GM23248 (cell line): Measurements from ENCODE around the gene PHTF1. TPM values are rescaled to one million over a fixed set of nuclear protein-coding genes. Genes with fewer than 3 reads are reported as not detected.
A peak's percentile ranks its signal among the peaks of the same experiment; 100 is the strongest.

Experiments used
- DNase-seq: peaks from one replicate; pipeline ENCODE4 v3.0.0-alpha.2; 2015
- H2AFZ ChIP-seq: fragments of 200-600 bp; sonication (generic); 2 replicates; pipeline ENCODE4 v1.6.1; 2016; ENCODE audit warnings: antibody characterized with exemption
- H3F3A ChIP-seq: fragments of 200-600 bp; sonication (generic); 2 replicates; pipeline ENCODE4 v1.6.1; 2016; ENCODE audit warnings: mild to moderate bottlenecking, antibody characterized with exemption, mixed run types; ENCODE audit not compliant: insufficient read depth
- H3K27ac ChIP-seq: fragments of 200-600 bp; sonication (generic); 2 replicates; pipeline ENCODE4 v1.5.1; 2016; ENCODE audit warnings: mild to moderate bottlenecking
- H3K27me3 ChIP-seq: fragments of 200-600 bp; sonication (generic); replicated peaks from 2 replicates; pipeline ENCODE4 v1.6.1; 2016; ENCODE audit warnings: mild to moderate bottlenecking; ENCODE audit not compliant: insufficient read depth
- H3K36me3 ChIP-seq: fragments of 200-600 bp; sonication (generic); 2 replicates; pipeline ENCODE4 v1.6.1; 2016; ENCODE audit warnings: low read depth, mild to moderate bottlenecking
- H3K4me1 ChIP-seq: fragments of 200-600 bp; sonication (generic); 2 replicates; pipeline ENCODE4 v1.6.1; 2016; ENCODE audit warnings: mild to moderate bottlenecking; ENCODE audit not compliant: insufficient read depth
- H3K4me2 ChIP-seq: fragments of 200-600 bp; sonication (generic); one replicate; pipeline ENCODE4 v1.6.1; 2016; ENCODE audit warnings: mild to moderate bottlenecking; ENCODE audit not compliant: unreplicated experiment
- H3K4me3 ChIP-seq: fragments of 200-600 bp; sonication (generic); 2 replicates; pipeline ENCODE4 v1.5.1; 2016; ENCODE audit warnings: mild to moderate bottlenecking
- H3K79me2 ChIP-seq: fragments of 200-600 bp; sonication (generic); 2 replicates; pipeline ENCODE4 v1.6.1; 2016; ENCODE audit warnings: mild to moderate bottlenecking; ENCODE audit not compliant: insufficient read depth
- H3K9ac ChIP-seq: fragments of 200-600 bp; sonication (generic); 2 replicates; pipeline ENCODE4 v1.6.1; 2016; ENCODE audit warnings: mild to moderate bottlenecking
- H3K9me2 ChIP-seq: fragments of 200-600 bp; sonication (generic); 2 replicates; pipeline ENCODE4 v1.6.1; 2016; ENCODE audit warnings: mixed run types, mild to moderate bottlenecking, moderate library complexity; ENCODE audit not compliant: insufficient read depth
- H3K9me3 ChIP-seq: fragments of 200-600 bp; sonication (generic); one replicate; pipeline ENCODE4 v1.6.1; 2017; ENCODE audit warnings: low read depth
- H4K20me1 ChIP-seq: fragments of 200-600 bp; sonication (generic); 2 replicates; pipeline ENCODE4 v1.6.0; 2016; ENCODE audit not compliant: insufficient read depth
- EZH2 ChIP-seq: fragments of 200-600 bp; sonication (generic); IDR thresholded peaks from 2 replicates; pipeline ENCODE4 v1.6.1; 2018; ENCODE audit warnings: antibody characterized with exemption, mild to moderate bottlenecking; ENCODE audit not compliant: insufficient read depth, poor library complexity, severe bottlenecking
- EZH2phosphoT487 ChIP-seq: fragments of 200-600 bp; sonication (generic); IDR thresholded peaks from 2 replicates; pipeline ENCODE4 v1.6.1; 2018; ENCODE audit warnings: antibody characterized with exemption, moderate library complexity, mild to moderate bottlenecking, low read depth; ENCODE audit not compliant: insufficient read depth
- WGBS, 2 experiments: methylation state at CpG; one replicate each; pipeline ENCODE4 v1.1.6; 2015 to 2017; ENCODE audit warnings: low lambda C conversion rate in 2 of 2, low coverage in 1 of 2; ENCODE audit errors: missing lambda C conversion rate in 2 of 2; 5-methylcytosine and 5-hydroxymethylcytosine counted together
- in situ Hi-C: fragments of 300-500 bp; cut with MboI; formaldehyde crosslinking; loops from 2 replicates; pipeline ENCODE4 v1.15.0; 2020
- polyA plus RNA-seq: library from polyadenylated mRNA; unstranded; fragments of >200 nt; fragmentation: Nextera tagmentation; extraction: Ambion mirVana; gene quantifications from 2 replicates; pipeline ENCODE4 v1.2.1, GENCODE V29; 2016
- total RNA-seq: library from RNA; depleted of rRNA; stranded (reverse); fragments of >200 nt; shearing (Covaris generic); gene quantifications from 2 replicates; pipeline ENCODE4 v1.2.3, GENCODE V29; 2014

PHTF1 gene
- total and polyA plus RNA-seq, 2 experiments from 2014 or later, result 15.9 to 18.2 TPM

GRCh38 chr1:113770031-113770430 lies 10.7 kb upstream of the PHTF1 start:
- 94 to 100% methylated on average over 1 of the region's 1 CpG for WGBS, 2 experiments
- in situ Hi-C loops, result no loop called here

GRCh38 chr1:113769601-113769970 lies 10.3 kb upstream of the PHTF1 start:
- Histone ChIP-seq H3K36me3 (peaks cover 29% of the 10 kb centered on the region), H3K9ac (no peak overlapping the region), H3K4me2 (no peak overlapping the region), H2AFZ (no peak overlapping the region), H3K9me3 (no peaks in the 10 kb centered on the region), H3K4me1 (no peaks in the 10 kb centered on the region), H3K4me3 (no peak overlapping the region), H3K9me2 (no peaks in the 10 kb centered on the region), H3F3A (no peaks in the 10 kb centered on the region), H4K20me1 (no peaks in the 10 kb centered on the region), H3K27me3 (no peaks in the 10 kb centered on the region), H3K27ac (no peak overlapping the region), H3K79me2 (peaks cover 75% of the 10 kb centered on the region)
- in situ Hi-C loops, result no loop called here
- TF ChIP-seq EZH2 (no peak), EZH2phosphoT487 (no peak)
- no peak for DNase-seq

More at GRCh38 chr1:113770031-113770430, 10.7 kb upstream of the PHTF1 start:
- no peak overlapping the region for H3K4me2 ChIP-seq
- H3K79me2 ChIP-seq, result peaks cover 74% of the 10 kb centered on the region
- no peaks in the 10 kb centered on the region for H4K20me1 ChIP-seq
- no peak overlapping the region for H2AFZ ChIP-seq
- H3K27ac ChIP-seq, result no peak overlapping the region
- H3K4me3 ChIP-seq, result no peak overlapping the region
- no peaks in the 10 kb centered on the region for H3K9me3 ChIP-seq
- no peaks in the 10 kb centered on the region for H3K4me1 ChIP-seq
- TF ChIP-seq EZH2 (no peak), EZH2phosphoT487 (no peak)
- H3K27me3 ChIP-seq, result no peaks in the 10 kb centered on the region
- DNase-seq, result no peak
- no peaks in the 10 kb centered on the region for H3K9me2 ChIP-seq
- no peaks in the 10 kb centered on the region for H3F3A ChIP-seq
- no peak overlapping the region for H3K9ac ChIP-seq
- H3K36me3 ChIP-seq, result peaks cover 29% of the 10 kb centered on the region

- Histone ChIP-seq H3K36me3 (peaks cover 29% of the 10 kb centered on the region), H3K27ac (no peak overlapping the region), H3K4me1 (no peaks in the 10 kb centered on the region), H4K20me1 (no peaks in the 10 kb centered on the region), H3K4me3 (no peak overlapping the region), H3K27me3 (no peaks in the 10 kb centered on the region), H2AFZ (no peak overlapping the region), H3K9me2 (no peaks in the 10 kb centered on the region), H3K4me2 (no peak overlapping the region), H3K9me3 (no peaks in the 10 kb centered on the region), H3K79me2 (peaks cover 76% of the 10 kb centered on the region), H3F3A (no peaks in the 10 kb centered on the region), H3K9ac (no peak overlapping the region)
- no peak for DNase-seq
- in situ Hi-C loops, result no loop called here
- no peak for TF ChIP-seq EZH2phosphoT487
- TF ChIP-seq EZH2, result no peak
- 100% methylated on average over 1 of the region's 1 CpG for WGBS, 2 experiments
These were observed 9.8 kb upstream of the PHTF1 start for GRCh38 chr1:113768916-113769600.

- DNase-seq, result peak; percentile 16
- Histone ChIP-seq H4K20me1 (no peaks in the 10 kb centered on the region), H3K36me3 (peaks cover 36% of the 10 kb centered on the region), H2AFZ (no peak overlapping the region), H3K9me2 (no peaks in the 10 kb centered on the region), H3K27ac (no peak overlapping the region), H3K4me1 (no peaks in the 10 kb centered on the region), H3K4me3 (no peak overlapping the region), H3K9me3 (no peaks in the 10 kb centered on the region), H3K79me2 (peaks cover 42% of the 10 kb centered on the region), H3F3A (peaks cover 16% of the 10 kb centered on the region; the same call in 1 of the 2 replicates), H3K27me3 (no peaks in the 10 kb centered on the region), H3K9ac (no peak overlapping the region), H3K4me2 (no peak overlapping the region)
- in situ Hi-C loops, result no loop called here
- TF ChIP-seq EZH2, result no peak
- 70 to 75% methylated on average over 2 of the region's 2 CpGs for WGBS, 2 experiments
These were observed 6.3 kb upstream of the PHTF1 start for GRCh38 chr1:113765306-113766230.
